Left lung (tissue), 10 donors: Measurements from ENCODE around the gene HYI. TPM values are rescaled to one million over a fixed set of nuclear protein-coding genes. Genes with fewer than 3 reads are reported as not detected.

Experiments
- ATAC-seq: fragments of 200-7000 bp; cut with Tn5 transposase; one replicate; pipeline ENCODE4 v1.9.1; 2020; ENCODE audit warnings: moderate library complexity
- DNase-seq, 4 donors: peaks; one replicate each; pipeline ENCODE4 v3.0.0-alpha.2; 2013 to 2020
- H3K27ac ChIP-seq, 2 donors: fragments of 200-600 bp; sonication (generic) in 1 of 2; one replicate each; pipeline versions ENCODE4 v1.5.0 to v1.8.0; 2020 to 2021
- H3K27me3 ChIP-seq, 2 donors: fragments of 200-600 bp; sonication (generic) in 1 of 2; one replicate each; pipeline versions ENCODE4 v1.5.0 to v1.8.0; 2020 to 2021
- H3K36me3 ChIP-seq, 2 donors: fragments of 200-600 bp; sonication (generic) in 1 of 2; one replicate each; pipeline versions ENCODE4 v1.5.0 to v1.8.0; 2020 to 2021
- H3K4me1 ChIP-seq, 2 donors: fragments of 200-600 bp; one replicate each; pipeline ENCODE4 v1.8.0; 2021
- H3K4me3 ChIP-seq, 2 donors: fragments of 200-600 bp; sonication (generic) in 1 of 2; one replicate each; pipeline versions ENCODE4 v1.5.0 to v1.8.0; 2020 to 2021; ENCODE audit warnings: mild to moderate bottlenecking in 1 of 2
- H3K9me3 ChIP-seq, 2 donors: fragments of 200-600 bp; sonication (generic) in 1 of 2; one replicate each; pipeline versions ENCODE4 v1.5.0 to v1.8.0; 2020 to 2021
- intact Hi-C, 2 donors: fragments of 100-400 bp; cut with DNase I; formaldehyde crosslinking; loops; one replicate each; pipeline versions ENCODE4 v1.11.2 to v1.14.2; 2022
- polyA plus RNA-seq, 6 donors: library from polyadenylated mRNA; unstranded; fragments of 120-200 nt; gene quantifications; one replicate each; pipeline ENCODE4 v1.2.1, GENCODE V29; 2013; ENCODE audit not compliant: insufficient read length in 6 of 6
- total RNA-seq, 2 donors: library from RNA; stranded (reverse); fragmentation: NEBNext Ultra II Directional; extraction: Animal tissue kit (Norgen Biotek cat#: 25700); gene quantifications; one replicate each; pipeline ENCODE4 v1.2.1, GENCODE V29; 2021
- TF ChIP-seq, protein P1 (sequence below), 2 donors: fragments of 200-600 bp; sonication (generic) in 1 of 2; IDR thresholded peaks; one replicate each; pipeline versions ENCODE4 v1.5.0 to v1.8.0; 2021; ENCODE audit warnings: antibody characterized with exemption in 2 of 2
- donor health status: DM: no; HTN: yes; CAD: no.
- donor health status: DM: no; HTN: no; CAD: no.

The HYI gene
- total and polyA plus RNA-seq, 8 donors: 42.5 to 60.2 (median 48.9) TPM

- intact Hi-C loops: no loop called here
- no peaks in the 10 kb centered on the region for H3K9me3 ChIP-seq
- peaks cover 0 to 95% of the 10 kb centered on the region in 2 donors for H3K36me3 ChIP-seq
- TF ChIP-seq, protein P1, sequence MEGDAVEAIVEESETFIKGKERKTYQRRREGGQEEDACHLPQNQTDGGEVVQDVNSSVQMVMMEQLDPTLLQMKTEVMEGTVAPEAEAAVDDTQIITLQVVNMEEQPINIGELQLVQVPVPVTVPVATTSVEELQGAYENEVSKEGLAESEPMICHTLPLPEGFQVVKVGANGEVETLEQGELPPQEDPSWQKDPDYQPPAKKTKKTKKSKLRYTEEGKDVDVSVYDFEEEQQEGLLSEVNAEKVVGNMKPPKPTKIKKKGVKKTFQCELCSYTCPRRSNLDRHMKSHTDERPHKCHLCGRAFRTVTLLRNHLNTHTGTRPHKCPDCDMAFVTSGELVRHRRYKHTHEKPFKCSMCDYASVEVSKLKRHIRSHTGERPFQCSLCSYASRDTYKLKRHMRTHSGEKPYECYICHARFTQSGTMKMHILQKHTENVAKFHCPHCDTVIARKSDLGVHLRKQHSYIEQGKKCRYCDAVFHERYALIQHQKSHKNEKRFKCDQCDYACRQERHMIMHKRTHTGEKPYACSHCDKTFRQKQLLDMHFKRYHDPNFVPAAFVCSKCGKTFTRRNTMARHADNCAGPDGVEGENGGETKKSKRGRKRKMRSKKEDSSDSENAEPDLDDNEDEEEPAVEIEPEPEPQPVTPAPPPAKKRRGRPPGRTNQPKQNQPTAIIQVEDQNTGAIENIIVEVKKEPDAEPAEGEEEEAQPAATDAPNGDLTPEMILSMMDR (IDR thresholded peaks at IDR 0.05): no peak
- ATAC-seq (no peak), DNase-seq (no peak)
- no peaks in the 10 kb centered on the region for H3K27me3 ChIP-seq
- H3K4me1 ChIP-seq: no peaks in the 10 kb centered on the region
- H3K27ac ChIP-seq: no peak overlapping the region
- no peak overlapping the region for H3K4me3 ChIP-seq
Observed at GRCh38 chr1:43427941-43428340, 25.8 kb downstream of the HYI start.

DNA sequence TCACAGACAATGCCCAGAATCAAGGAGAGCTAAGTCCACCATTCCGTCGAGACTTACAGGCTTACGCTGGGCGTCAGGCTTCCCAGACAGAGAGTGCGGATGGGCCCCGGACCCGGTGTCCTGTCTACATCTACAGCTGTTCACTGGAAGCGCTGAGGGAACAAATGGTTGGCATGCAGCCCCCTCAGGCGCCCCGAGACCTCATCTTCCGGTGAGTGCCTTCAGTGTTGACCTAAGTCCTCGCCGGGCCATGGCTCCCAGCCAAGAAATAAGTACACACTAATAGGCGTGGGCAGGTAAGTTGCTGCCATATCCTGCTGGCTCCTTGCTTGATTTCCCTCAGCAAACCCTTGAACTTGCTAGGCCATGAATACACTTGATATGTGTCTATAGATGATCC lies 26.2 kb downstream of the HYI start:
- intact Hi-C loops: no loop called here
- ATAC-seq: peak; percentile 64
- Histone ChIP-seq H3K9me3 (no peaks in the 10 kb centered on the region), H3K36me3 (peaks cover 0 to 95% of the 10 kb centered on the region in 2 donors), H3K27me3 (no peaks in the 10 kb centered on the region), H3K27ac (no peak overlapping the region), H3K4me1 (no peaks in the 10 kb centered on the region), H3K4me3 (no peak overlapping the region)
- peak in 1 of 4 donors; percentile 36 for DNase-seq
- TF ChIP-seq, protein P1 (IDR thresholded peaks at IDR 0.05): no peak

DNA sequence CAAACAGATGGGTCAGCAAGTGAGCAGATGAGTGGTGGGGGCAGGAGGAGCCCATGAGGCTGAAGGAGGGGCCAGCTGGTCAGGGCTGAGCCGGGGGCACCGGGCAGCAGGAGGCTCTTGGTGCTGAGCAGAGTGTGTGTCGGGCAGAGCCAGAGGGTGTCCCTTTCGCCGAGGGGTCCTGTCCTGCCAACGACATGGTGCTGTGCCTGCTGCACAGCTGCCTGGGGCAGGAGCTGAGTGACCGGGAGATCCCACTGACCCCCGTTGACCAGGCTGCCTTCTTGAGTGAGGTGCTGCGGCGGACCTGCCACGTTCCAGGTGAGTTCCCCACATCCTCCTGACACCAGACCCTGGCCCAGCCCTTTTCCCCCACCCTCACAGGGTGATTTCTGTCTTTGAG lies 27.5 kb downstream of the HYI start:
- Histone ChIP-seq H3K4me1 (no peaks in the 10 kb centered on the region), H3K4me3 (no peak overlapping the region), H3K27ac (no peak overlapping the region), H3K36me3 (peaks cover 0 to 95% of the 10 kb centered on the region in 2 donors), H3K9me3 (no peaks in the 10 kb centered on the region), H3K27me3 (no peaks in the 10 kb centered on the region)
- intact Hi-C loops: no loop called here
- DNase-seq: no peak
- TF ChIP-seq, protein P1 (IDR thresholded peaks at IDR 0.05): no peak
- ATAC-seq: no peak

- intact Hi-C loops: no loop called here
- TF ChIP-seq, protein P1 (IDR thresholded peaks at IDR 0.05): no peak
- Histone ChIP-seq H3K36me3 (peaks cover 0 to 95% of the 10 kb centered on the region in 2 donors), H3K9me3 (no peaks in the 10 kb centered on the region), H3K27ac (no peak overlapping the region), H3K27me3 (no peaks in the 10 kb centered on the region), H3K4me1 (no peaks in the 10 kb centered on the region), H3K4me3 (no peak overlapping the region)
- DNase-seq (no peak), ATAC-seq (no peak)
Observed at GRCh38 chr1:43425045-43425444, 28.7 kb downstream of the HYI start.

DNA sequence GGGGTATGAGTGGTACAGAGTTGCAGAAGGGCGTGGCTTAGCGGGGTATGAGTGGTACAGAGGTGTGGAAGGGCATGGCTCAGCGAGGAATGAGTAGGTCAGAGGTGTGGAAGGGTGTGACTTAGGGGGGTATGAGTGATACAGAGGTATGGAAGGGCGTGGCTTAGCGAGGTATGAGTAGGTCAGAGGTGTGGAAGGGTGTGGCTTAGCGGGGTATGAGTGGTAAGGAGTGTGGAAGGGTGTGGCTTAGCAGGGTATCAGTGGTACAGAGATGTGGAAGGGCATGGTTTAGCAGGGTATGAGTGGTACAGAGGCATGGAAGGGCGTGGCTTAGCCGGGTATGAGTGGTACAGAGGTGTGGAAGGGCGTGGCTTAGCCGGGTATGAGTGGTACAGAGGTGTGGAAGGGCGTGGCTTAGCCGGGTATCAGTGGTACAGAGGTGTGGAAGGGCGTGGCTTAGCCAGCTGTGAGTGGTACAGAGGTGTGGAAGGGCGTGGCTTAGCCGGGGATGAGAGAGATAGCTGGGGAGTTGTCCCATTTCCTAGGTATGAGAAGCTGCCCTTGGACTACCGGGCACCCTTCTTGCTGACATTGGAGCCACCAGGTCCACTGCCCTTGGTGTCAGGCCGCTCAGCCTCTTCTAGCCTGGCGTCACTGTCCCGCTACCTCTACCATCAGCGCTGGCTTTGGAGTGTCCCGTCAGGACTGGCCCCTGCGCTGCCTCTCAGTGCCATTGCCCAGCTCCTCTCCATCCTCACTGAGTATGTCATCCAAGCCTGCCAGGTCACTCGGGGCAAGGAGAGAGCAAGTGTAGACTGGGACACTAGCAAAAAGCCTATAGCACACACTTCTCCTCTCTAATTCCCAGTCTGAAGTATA lies 29.8 kb downstream of the HYI start:
- intact Hi-C loops: no loop called here
- DNase-seq (no peak), ATAC-seq (peak; percentile 11)
- no peaks in the 10 kb centered on the region for H3K4me1 ChIP-seq
- TF ChIP-seq, protein P1 (IDR thresholded peaks at IDR 0.05): no peak
- H3K4me3 ChIP-seq: no peak overlapping the region
- no peak overlapping the region for H3K27ac ChIP-seq
- H3K9me3 ChIP-seq: no peaks in the 10 kb centered on the region
- peaks cover 3 to 95% of the 10 kb centered on the region in 2 donors for H3K36me3 ChIP-seq
- H3K27me3 ChIP-seq: no peaks in the 10 kb centered on the region
